GM12878 (cell line): Measurements from ENCODE around the gene COPG2. TPM values are rescaled to one million over a fixed set of nuclear protein-coding genes. Genes with fewer than 3 reads are reported as not detected.

Experiments
- ATAC-seq: fragments of 200-7000 bp; cut with Tn5 transposase; 3 replicates; pipeline ENCODE4 v1.9.1; 2020; ENCODE audit warnings: mild to moderate bottlenecking, moderate library complexity
- BruUV-seq: library from RNA; stranded (reverse); fragments of 400-500 nt; replicated peaks from 2 replicates; lab custom pipeline; 2021; lab: Mats Ljungman, UMichigan
- CTCF ChIA-PET: fragments of 300-600 bp; sonication (Branson Sonifier 250); formaldehyde crosslinking; extraction: SDS; loops from one replicate; lab custom pipeline; 2021; ENCODE audit warnings: inconsistent platforms; lab: Yijun Ruan, JAX
- POLR2A ChIA-PET: fragments of 350-600 bp; formaldehyde crosslinking; extraction: SDS; loops from one replicate; lab custom pipeline; 2021; ENCODE audit warnings: inconsistent platforms; lab: Charles Lee
- RAD21 ChIA-PET: fragments of 300-600 bp; sonication (Branson Sonifier 250); formaldehyde crosslinking; loops from one replicate; lab custom pipeline; 2023; ENCODE audit warnings: antibody characterized with exemption; ENCODE audit not compliant: unreplicated experiment; lab: Charles Lee
- SMC1A ChIA-PET: fragments of 300-600 bp; sonication (Branson Sonifier 250); formaldehyde crosslinking; loops from one replicate; lab custom pipeline; 2023; ENCODE audit not compliant: unreplicated experiment, uncharacterized antibody; lab: Charles Lee
- DNase-seq: peaks from one replicate; pipeline ENCODE4 v3.0.0-alpha.2; 2011; ENCODE audit warnings: low read depth, low spot score
- FAIRE-seq: peaks from 3 replicates; lab custom pipeline; 2011; peaks lifted over from hg19 to GRCh38; lab: Jason Lieb, UNC
- H2AFZ ChIP-seq: 2 replicates; pipeline ENCODE4 v1.6.0; 2011; ENCODE audit warnings: low read depth, low read length, control low read depth; ENCODE audit not compliant: control insufficient read depth
- H3K27ac ChIP-seq: 2 replicates; pipeline ENCODE4 v1.5.1; 2011; ENCODE audit warnings: control low read depth; ENCODE audit not compliant: control insufficient read depth, insufficient read depth
- H3K27me3 ChIP-seq, 2 experiments: replicated peaks in 1 of 2; 2 replicates each; pipeline versions ENCODE4 v1.6.0 to v1.6.1; 2011; ENCODE audit warnings: low read length in 1 of 2; ENCODE audit not compliant: control insufficient read depth in 2 of 2, insufficient read depth in 2 of 2
- H3K36me3 ChIP-seq, 2 experiments: 2 replicates each; pipeline ENCODE4 v1.5.1; 2011; ENCODE audit warnings: low read length in 1 of 2; ENCODE audit not compliant: control insufficient read depth in 2 of 2, insufficient read depth in 2 of 2
- H3K4me1 ChIP-seq: 2 replicates; pipeline ENCODE4 v1.6.1; 2011; ENCODE audit warnings: mild to moderate bottlenecking, low read length, moderate library complexity, mixed read lengths; ENCODE audit not compliant: control insufficient read depth, insufficient read depth
- H3K4me2 ChIP-seq: 2 replicates; pipeline ENCODE4 v1.6.0; 2011; ENCODE audit warnings: control low read depth; ENCODE audit not compliant: control insufficient read depth, insufficient read depth
- H3K4me3 ChIP-seq: fragments of 200-600 bp; sonication (generic); 2 replicates; pipeline ENCODE4 v1.5.1; 2016
- H3K79me2 ChIP-seq: 2 replicates; pipeline ENCODE4 v1.6.0; 2011; ENCODE audit warnings: low read length; ENCODE audit not compliant: control insufficient read depth, insufficient read depth
- H3K9ac ChIP-seq: 2 replicates; pipeline ENCODE4 v1.8.0; 2011; ENCODE audit warnings: low read length, control low read depth, mixed read lengths; ENCODE audit not compliant: control insufficient read depth, insufficient read depth
- H3K9me3 ChIP-seq: replicated peaks from 3 replicates; pipeline ENCODE4 v1.5.1; 2011; ENCODE audit warnings: mild to moderate bottlenecking, low read length; ENCODE audit not compliant: control insufficient read depth, insufficient read depth
- H4K20me1 ChIP-seq: 2 replicates; pipeline ENCODE4 v1.6.0; 2011; ENCODE audit not compliant: control insufficient read depth, insufficient read depth
- ASH2L ChIP-seq: fragments of 300-600, 200-600 bp; sonication (generic); IDR thresholded peaks from 2 replicates; pipeline ENCODE4 v1.6.1; 2017; ENCODE audit warnings: low read depth, mild to moderate bottlenecking, borderline replicate concordance
- BACH1 ChIP-seq: fragments of 450-650 bp; IDR thresholded peaks from 2 replicates; pipeline ENCODE4 v1.6.1; 2017; ENCODE audit warnings: mild to moderate bottlenecking, borderline replicate concordance
- BCL11A ChIP-seq: IDR thresholded peaks from 2 replicates; pipeline ENCODE4 v1.6.1; 2011; ENCODE audit warnings: low read depth, low read length
- DPF2 ChIP-seq: fragments of 450-650 bp; IDR thresholded peaks from 2 replicates; pipeline ENCODE4 v1.6.1; 2017; ENCODE audit warnings: mild to moderate bottlenecking
- EZH2 ChIP-seq: IDR thresholded peaks from 2 replicates; pipeline ENCODE4 v1.6.1; 2012; ENCODE audit warnings: low read depth, mild to moderate bottlenecking, control low read depth, inconsistent platforms, low read length, borderline replicate concordance; ENCODE audit not compliant: control insufficient read depth
- IRF3 ChIP-seq: fragments of 450-650 bp; IDR thresholded peaks from 2 replicates; pipeline ENCODE4 v1.6.1; 2014; ENCODE audit warnings: mild to moderate bottlenecking
- KLF5 ChIP-seq: fragments of 450-650 bp; IDR thresholded peaks from 2 replicates; pipeline ENCODE4 v1.6.1; 2014; ENCODE audit warnings: mild to moderate bottlenecking; ENCODE audit not compliant: partially characterized antibody
- MXI1 ChIP-seq: fragments of 150-350 bp; IDR thresholded peaks from 2 replicates; pipeline ENCODE4 v1.6.1; 2011; ENCODE audit warnings: low read depth, mild to moderate bottlenecking, inconsistent platforms, low read length, improper control_type of control experiment
- NR2C1 ChIP-seq: fragments of 450-650 bp; IDR thresholded peaks from 2 replicates; pipeline ENCODE4 v1.6.1; 2017; ENCODE audit warnings: antibody characterized with exemption, mild to moderate bottlenecking, moderate library complexity
- PAX5 ChIP-seq: IDR thresholded peaks from 2 replicates; pipeline ENCODE4 v1.6.1; 2011; ENCODE audit warnings: low read depth, low read length, borderline replicate concordance
- PBX3 ChIP-seq: IDR thresholded peaks from 2 replicates; pipeline ENCODE4 v1.6.1; 2011; ENCODE audit warnings: mild to moderate bottlenecking, low read depth, low read length, moderate library complexity; ENCODE audit not compliant: insufficient replicate concordance
- POU2F2 ChIP-seq: IDR thresholded peaks from 3 replicates; pipeline ENCODE4 v1.6.1; 2011; ENCODE audit warnings: low read depth, mild to moderate bottlenecking, low read length, borderline replicate concordance
- SMAD1 ChIP-seq: fragments of 450-650 bp; IDR thresholded peaks from 2 replicates; pipeline ENCODE4 v1.6.1; 2018; ENCODE audit warnings: mild to moderate bottlenecking, low read depth; ENCODE audit not compliant: partially characterized antibody
- USF2 ChIP-seq: IDR thresholded peaks from 2 replicates; pipeline ENCODE4 v1.6.1; 2011; ENCODE audit warnings: low read depth, low read length, improper control_type of control experiment, borderline replicate concordance
- WRNIP1 ChIP-seq: IDR thresholded peaks from 2 replicates; pipeline ENCODE4 v1.6.1; 2011; ENCODE audit warnings: low read depth, low read length, improper control_type of control experiment, borderline replicate concordance
- ZZZ3 ChIP-seq: IDR thresholded peaks from 2 replicates; pipeline ENCODE4 v1.6.1; 2011; ENCODE audit warnings: low read depth; ENCODE audit not compliant: control insufficient read depth, insufficient read length
- WGBS: methylation state at CpG from one replicate; pipeline ENCODE4 v1.1.6; 2016; ENCODE audit warnings: low lambda C conversion rate; ENCODE audit not compliant: insufficient replicate concordance, insufficient coverage; ENCODE audit errors: missing lambda C conversion rate; 5-methylcytosine and 5-hydroxymethylcytosine counted together
- in situ Hi-C: fragments of 300-500 bp; cut with MboI; formaldehyde crosslinking; loops from 9 replicates; pipeline ENCODE4 v1.14.3; 2018; ENCODE audit warnings: mixed read lengths
- intact Hi-C: fragments of 100-400 bp; cut with micrococcal nuclease; formaldehyde crosslinking; loops from one replicate; pipeline ENCODE4 v1.14.2; 2022; ENCODE audit not compliant: unreplicated experiment
- polyA plus RNA-seq, 11 experiments: library from polyadenylated mRNA; depleted of rRNA in 4 of 11; unstranded in 6 of 11; stranded (reverse) in 5 of 11; fragments of >200 nt; fragmentation: Nextera tagmentation in 4 of 11; fragmentation: Illumina TruSeq in 1 of 11; extraction: Ambion mirVana in 4 of 11; extraction: Trizol in 1 of 11; gene quantifications; 1 replicate in 1 of 11; 2 replicates in 10 of 11; pipeline versions ENCODE4 v1.2.1 to v1.2.3, GENCODE V29; 2011 to 2016; ENCODE audit warnings: inconsistent platforms in 2 of 11, missing spikeins in 2 of 11, low read depth in 1 of 11
- total RNA-seq, 4 experiments: library from RNA; depleted of rRNA in 3 of 4; stranded (reverse); fragments of >200 nt in 3 of 4; fragmentation: Illumina TruSeq in 1 of 4; extraction: Trizol in 1 of 4; gene quantifications; 2 replicates each; pipeline versions ENCODE4 v1.2.1 to v1.2.3, GENCODE V29; 2013 to 2021
- TF ChIP-seq, protein P1 (sequence below): IDR thresholded peaks from 2 replicates; pipeline ENCODE4 v1.6.1; 2011; ENCODE audit warnings: low read depth, mild to moderate bottlenecking, low read length, moderate library complexity, borderline replicate concordance; ENCODE audit errors: extremely low read depth
- TF ChIP-seq, protein P2 (sequence below): fragments of 450-650 bp; IDR thresholded peaks from 2 replicates; pipeline ENCODE4 v1.6.1; 2016; ENCODE audit warnings: mild to moderate bottlenecking
- TF ChIP-seq, protein P3 (sequence below): fragments of 150-350 bp; IDR thresholded peaks from 2 replicates; pipeline ENCODE4 v1.6.1; 2014; ENCODE audit warnings: mild to moderate bottlenecking, low read depth, low read length

The COPG2 gene
- total and polyA plus RNA-seq, 10 of the 15 experiments (the other 5 are each of a cell fraction or from before 2014, with no cell fraction given): 3.4 to 37.8 (median 16.7) TPM

DNA sequence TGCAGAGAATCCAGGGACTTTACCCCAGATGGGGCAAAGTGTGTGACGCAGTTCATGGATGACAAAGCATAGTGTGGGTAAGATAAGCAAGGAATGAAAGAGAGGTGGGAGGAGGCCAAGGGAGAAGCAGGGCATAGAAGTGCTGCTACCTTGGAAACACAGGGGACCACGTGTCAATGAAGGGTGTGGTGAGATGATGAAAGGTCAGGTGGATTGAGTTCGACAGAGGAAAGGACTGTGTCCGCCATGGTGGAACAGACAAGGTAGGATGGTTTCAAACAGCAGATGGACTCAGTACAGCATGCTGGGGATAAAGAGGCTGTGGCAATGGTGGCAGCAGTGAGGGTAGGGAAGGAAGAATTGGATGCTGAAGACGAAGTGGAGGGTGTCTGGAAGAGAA lies 143.9 kb downstream of the COPG2 start:
- no peak overlapping the region for H3K4me3 ChIP-seq
- ATAC-seq (no peak), FAIRE-seq (no peak), DNase-seq (no peak)
- no peak overlapping the region for H3K4me2 ChIP-seq
- no peak overlapping the region for H3K9ac ChIP-seq
- WGBS: 93% methylated on average over 5 of the region's 5 CpGs
- no peaks in the 10 kb centered on the region for H3K27me3 ChIP-seq
- no peaks in the 10 kb centered on the region for H3K36me3 ChIP-seq
- ChIA-PET SMC1A (no interaction called here), CTCF (no interaction called here), POLR2A (no interaction called here), RAD21 (no interaction called here)
- TF ChIP-seq KLF5 (no peak), DPF2 (no peak), NR2C1 (no peak), PAX5 (no peak), MXI1 (no peak), BACH1 (no peak), WRNIP1 (no peak), BCL11A (no peak), IRF3 (no peak), ASH2L (no peak), PBX3 (no peak), POU2F2 (no peak), EZH2 (no peak), SMAD1 (no peak), USF2 (no peak), ZZZ3 (no peak)
- TF ChIP-seq, protein P1, sequence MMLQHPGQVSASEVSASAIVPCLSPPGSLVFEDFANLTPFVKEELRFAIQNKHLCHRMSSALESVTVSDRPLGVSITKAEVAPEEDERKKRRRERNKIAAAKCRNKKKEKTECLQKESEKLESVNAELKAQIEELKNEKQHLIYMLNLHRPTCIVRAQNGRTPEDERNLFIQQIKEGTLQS: no peak
- TF ChIP-seq, protein P2, sequence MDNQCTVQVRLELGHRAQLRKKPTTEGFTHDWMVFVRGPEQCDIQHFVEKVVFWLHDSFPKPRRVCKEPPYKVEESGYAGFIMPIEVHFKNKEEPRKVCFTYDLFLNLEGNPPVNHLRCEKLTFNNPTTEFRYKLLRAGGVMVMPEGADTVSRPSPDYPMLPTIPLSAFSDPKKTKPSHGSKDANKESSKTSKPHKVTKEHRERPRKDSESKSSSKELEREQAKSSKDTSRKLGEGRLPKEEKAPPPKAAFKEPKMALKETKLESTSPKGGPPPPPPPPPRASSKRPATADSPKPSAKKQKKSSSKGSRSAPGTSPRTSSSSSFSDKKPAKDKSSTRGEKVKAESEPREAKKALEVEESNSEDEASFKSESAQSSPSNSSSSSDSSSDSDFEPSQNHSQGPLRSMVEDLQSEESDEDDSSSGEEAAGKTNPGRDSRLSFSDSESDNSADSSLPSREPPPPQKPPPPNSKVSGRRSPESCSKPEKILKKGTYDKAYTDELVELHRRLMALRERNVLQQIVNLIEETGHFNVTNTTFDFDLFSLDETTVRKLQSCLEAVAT: no peak
- TF ChIP-seq, protein P3, sequence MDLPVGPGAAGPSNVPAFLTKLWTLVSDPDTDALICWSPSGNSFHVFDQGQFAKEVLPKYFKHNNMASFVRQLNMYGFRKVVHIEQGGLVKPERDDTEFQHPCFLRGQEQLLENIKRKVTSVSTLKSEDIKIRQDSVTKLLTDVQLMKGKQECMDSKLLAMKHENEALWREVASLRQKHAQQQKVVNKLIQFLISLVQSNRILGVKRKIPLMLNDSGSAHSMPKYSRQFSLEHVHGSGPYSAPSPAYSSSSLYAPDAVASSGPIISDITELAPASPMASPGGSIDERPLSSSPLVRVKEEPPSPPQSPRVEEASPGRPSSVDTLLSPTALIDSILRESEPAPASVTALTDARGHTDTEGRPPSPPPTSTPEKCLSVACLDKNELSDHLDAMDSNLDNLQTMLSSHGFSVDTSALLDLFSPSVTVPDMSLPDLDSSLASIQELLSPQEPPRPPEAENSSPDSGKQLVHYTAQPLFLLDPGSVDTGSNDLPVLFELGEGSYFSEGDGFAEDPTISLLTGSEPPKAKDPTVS: no peak
- BruUV-seq: no TSS peak
- no peak overlapping the region for H3K27ac ChIP-seq
- H2AFZ ChIP-seq: no peak overlapping the region
- in situ Hi-C loops: no loop called here
- H3K4me1 ChIP-seq: no peaks in the 10 kb centered on the region
- intact Hi-C loops: no loop called here
- no peaks in the 10 kb centered on the region for H3K79me2 ChIP-seq
- H4K20me1 ChIP-seq: no peaks in the 10 kb centered on the region
- H3K9me3 ChIP-seq: no peaks in the 10 kb centered on the region
